ENCODE measurements around the gene FURIN. TPM values are rescaled to one million over a fixed set of nuclear protein-coding genes. Genes with fewer than 3 reads are reported as not detected.
"Not testable (repeated sequence)": the region's sequence is repeated elsewhere in the genome, so short reads cannot be mapped to it uniquely, and the experiment has no call there.

FURIN gene
- total RNA-seq, 1 experiment from 2014 or later = 92.8 TPM

- H3K27ac ChIP-seq = peak overlapping the region; percentile 62
- no peaks in the 10 kb centered on the region for H3K9me3 ChIP-seq (replicated peaks)
- no peaks in the 10 kb centered on the region for H3K27me3 ChIP-seq (replicated peaks)
- H3K4me1 ChIP-seq (replicated peaks) = peaks cover 22% of the 10 kb centered on the region
- no peaks in the 10 kb centered on the region for H3K36me3 ChIP-seq
- peak; percentile 75 to 77 for DNase-seq (ENCODE audit: low read depth in 1 of 2, low spot score in 2 of 2)
- no peak overlapping the region for H3K4me3 ChIP-seq
These were observed 32.0 kb upstream of the FURIN start for GRCh38 chr15:90836296-90836871.

GRCh38 chr15:90837094-90837493 is 31.3 kb upstream of the FURIN start:
- Histone ChIP-seq H3K4me3 (no peak overlapping the region), H3K4me1 (replicated peaks) (peaks cover 22% of the 10 kb centered on the region), H3K9me3 (replicated peaks) (no peaks in the 10 kb centered on the region), H3K27ac (peak overlapping the region; percentile 62), H3K27me3 (replicated peaks) (no peaks in the 10 kb centered on the region), H3K36me3 (no peaks in the 10 kb centered on the region)
- peak; percentile 50 to 73 for DNase-seq (ENCODE audit: low read depth in 1 of 2, low spot score in 2 of 2)

GRCh38 chr15:90838139-90838538 is 30.2 kb upstream of the FURIN start:
- Histone ChIP-seq H3K9me3 (replicated peaks) (no peaks in the 10 kb centered on the region), H3K4me3 (no peak overlapping the region), H3K4me1 (replicated peaks) (peaks cover 22% of the 10 kb centered on the region), H3K27me3 (replicated peaks) (no peaks in the 10 kb centered on the region), H3K36me3 (no peaks in the 10 kb centered on the region), H3K27ac (no peak overlapping the region)
- DNase-seq (ENCODE audit: low read depth in 1 of 2, low spot score in 2 of 2) = no peak

GRCh38 chr15:90838544-90838943 is 29.8 kb upstream of the FURIN start:
- H3K4me1 ChIP-seq (replicated peaks) = peaks cover 22% of the 10 kb centered on the region
- no peak overlapping the region for H3K4me3 ChIP-seq
- no peaks in the 10 kb centered on the region for H3K9me3 ChIP-seq (replicated peaks)
- H3K27ac ChIP-seq = no peak overlapping the region
- H3K27me3 ChIP-seq (replicated peaks) = no peaks in the 10 kb centered on the region
- H3K36me3 ChIP-seq = no peaks in the 10 kb centered on the region
- no peak for DNase-seq (ENCODE audit: low read depth in 1 of 2, low spot score in 2 of 2)

- H3K27ac ChIP-seq = no peak overlapping the region
- no peaks in the 10 kb centered on the region for H3K9me3 ChIP-seq (replicated peaks)
- peaks cover 22% of the 10 kb centered on the region for H3K4me1 ChIP-seq (replicated peaks)
- DNase-seq (ENCODE audit: low read depth in 1 of 2, low spot score in 2 of 2) = no peak
- H3K27me3 ChIP-seq (replicated peaks) = no peaks in the 10 kb centered on the region
- H3K4me3 ChIP-seq = no peak overlapping the region
- no peaks in the 10 kb centered on the region for H3K36me3 ChIP-seq
These were observed 29.0 kb upstream of the FURIN start for GRCh38 chr15:90839187-90840071.

- Histone ChIP-seq H3K4me3 (no peak overlapping the region), H3K36me3 (no peaks in the 10 kb centered on the region)
These were observed 28.1 kb upstream of the FURIN start for GRCh38 chr15:90840157-90840855.

GRCh38 chr15:90840954-90841353 is 27.4 kb upstream of the FURIN start:
- Histone ChIP-seq H3K4me1 (replicated peaks) (peaks cover 30% of the 10 kb centered on the region), H3K27ac (no peak overlapping the region), H3K27me3 (replicated peaks) (no peaks in the 10 kb centered on the region), H3K9me3 (replicated peaks) (no peaks in the 10 kb centered on the region), H3K4me3 (no peak overlapping the region), H3K36me3 (no peaks in the 10 kb centered on the region)
- DNase-seq (ENCODE audit: low read depth in 1 of 2, low spot score in 2 of 2) = no peak

More at GRCh38 chr15:90840157-90840855, 28.1 kb upstream of the FURIN start:
- no peak for DNase-seq (ENCODE audit: low read depth in 1 of 2, low spot score in 2 of 2)
- Histone ChIP-seq H3K27me3 (replicated peaks) (no peaks in the 10 kb centered on the region), H3K4me1 (replicated peaks) (peaks cover 30% of the 10 kb centered on the region), H3K9me3 (replicated peaks) (no peaks in the 10 kb centered on the region), H3K27ac (no peak overlapping the region)

- no peak overlapping the region for H3K27ac ChIP-seq
These were observed 23.7 kb upstream of the FURIN start for GRCh38 chr15:90844696-90845095.

GRCh38 chr15:90845201-90845949 is 23.0 kb upstream of the FURIN start:
- DNase-seq (ENCODE audit: low read depth in 1 of 2, low spot score in 2 of 2) = peak; percentile 64 to 78
- Histone ChIP-seq H3K27me3 (replicated peaks) (no peaks in the 10 kb centered on the region), H3K36me3 (no peaks in the 10 kb centered on the region), H3K27ac (peak overlapping the region; percentile 35; the same call in 1 of the 2 replicates), H3K4me3 (no peak overlapping the region), H3K4me1 (replicated peaks) (peaks cover 12% of the 10 kb centered on the region), H3K9me3 (replicated peaks) (no peaks in the 10 kb centered on the region)

More at GRCh38 chr15:90844696-90845095, 23.7 kb upstream of the FURIN start:
- Histone ChIP-seq H3K9me3 (replicated peaks) (no peaks in the 10 kb centered on the region), H3K27me3 (replicated peaks) (no peaks in the 10 kb centered on the region), H3K36me3 (no peaks in the 10 kb centered on the region), H3K4me3 (no peak overlapping the region), H3K4me1 (replicated peaks) (peaks cover 12% of the 10 kb centered on the region)
- DNase-seq (ENCODE audit: low read depth in 1 of 2, low spot score in 2 of 2) = no peak

GRCh38 chr15:90849424-90849823 is 19.0 kb upstream of the FURIN start:
- not testable (repeated sequence) for DNase-seq (ENCODE audit: low read depth in 1 of 2, low spot score in 2 of 2); H3K4me3 ChIP-seq; H3K27me3 ChIP-seq (replicated peaks); H3K27ac ChIP-seq; H3K36me3 ChIP-seq; H3K9me3 ChIP-seq (replicated peaks)
- H3K4me1 ChIP-seq (replicated peaks) = peaks cover 19% of the 10 kb centered on the region

GRCh38 chr15:90851114-90851513 is 17.3 kb upstream of the FURIN start:
- H3K36me3 ChIP-seq = no peaks in the 10 kb centered on the region

GRCh38 chr15:90851940-90852339 is 16.4 kb upstream of the FURIN start:
- H3K36me3 ChIP-seq = no peaks in the 10 kb centered on the region
- peaks cover 7% of the 10 kb centered on the region; the same call in 1 of the 2 replicates for H3K4me1 ChIP-seq (replicated peaks)
- H3K9me3 ChIP-seq (replicated peaks) = no peaks in the 10 kb centered on the region
- H3K4me3 ChIP-seq = no peak overlapping the region
- H3K27me3 ChIP-seq (replicated peaks) = no peaks in the 10 kb centered on the region
- no peak overlapping the region for H3K27ac ChIP-seq
- DNase-seq (ENCODE audit: low read depth in 1 of 2, low spot score in 2 of 2) = no peak

More at GRCh38 chr15:90851114-90851513, 17.3 kb upstream of the FURIN start:
- Histone ChIP-seq H3K9me3 (replicated peaks) (no peaks in the 10 kb centered on the region), H3K4me3 (no peak overlapping the region), H3K27ac (no peak overlapping the region), H3K27me3 (replicated peaks) (no peaks in the 10 kb centered on the region), H3K4me1 (replicated peaks) (peaks cover 7% of the 10 kb centered on the region; the same call in 1 of the 2 replicates)
- no peak for DNase-seq (ENCODE audit: low read depth in 1 of 2, low spot score in 2 of 2)

GRCh38 chr15:90855139-90855538 is 13.2 kb upstream of the FURIN start:
- H3K9me3 ChIP-seq (replicated peaks) = no peaks in the 10 kb centered on the region
- peaks cover 7% of the 10 kb centered on the region; the same call in 1 of the 2 replicates for H3K4me1 ChIP-seq (replicated peaks)
- no peaks in the 10 kb centered on the region for H3K27me3 ChIP-seq (replicated peaks)
- H3K4me3 ChIP-seq = no peak overlapping the region
- H3K36me3 ChIP-seq = no peaks in the 10 kb centered on the region
- DNase-seq (ENCODE audit: low read depth in 1 of 2, low spot score in 2 of 2) = no peak
- no peak overlapping the region for H3K27ac ChIP-seq

Data from SJSA1 (cell line).